ENCODE measurements around the gene PAX1. TPM values are rescaled to one million over a fixed set of nuclear protein-coding genes. Genes with fewer than 3 reads are reported as not detected.

The PAX1 gene
- total and polyA plus RNA-seq, 12 donors, result not detected

DNA sequence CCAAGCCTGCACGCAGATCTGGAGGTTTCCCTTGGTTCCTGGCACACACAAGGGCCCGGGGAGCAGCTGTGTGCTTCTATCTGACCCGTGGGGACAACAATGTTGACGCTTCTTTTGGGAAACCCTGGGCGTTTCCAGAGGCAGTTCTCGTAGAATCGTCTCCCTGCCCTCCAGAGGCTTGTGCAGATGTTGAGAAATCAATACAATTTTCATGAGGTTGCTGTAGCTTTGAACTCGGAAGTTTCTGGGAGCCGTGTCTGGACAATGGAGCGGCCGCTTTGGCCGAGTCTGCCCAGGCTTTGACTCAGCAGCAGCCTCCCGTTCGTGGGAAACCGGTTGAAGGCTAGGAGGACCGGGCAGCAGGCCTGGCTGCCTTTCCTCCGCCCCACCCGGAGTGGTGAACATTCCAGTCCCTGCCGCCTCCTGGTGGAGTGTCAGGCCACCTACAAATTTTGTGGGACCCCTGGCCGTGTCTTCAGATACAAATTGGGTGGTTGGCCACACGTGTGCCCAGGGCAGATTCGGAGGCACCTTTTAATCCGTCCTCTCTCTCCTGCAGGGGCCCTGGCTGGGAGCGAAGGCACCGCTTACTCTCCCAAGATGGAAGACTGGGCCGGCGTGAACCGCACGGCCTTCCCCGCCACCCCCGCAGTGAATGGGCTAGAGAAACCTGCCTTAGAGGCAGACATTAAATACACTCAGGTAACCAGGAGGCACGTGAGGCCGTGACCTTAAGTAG, 2.7 kb downstream of the PAX1 start:
- no peak for DNase-seq
- intact Hi-C loops (cut with DNase I), result no loop called here
- Histone ChIP-seq H3K27ac (no peak overlapping the region), H3K27me3 (peaks cover 77% of the 10 kb centered on the region), H3K4me3 (no peak overlapping the region), H3K4me1 (replicated peaks in 1 of 2) (no peaks in the 10 kb centered on the region), H3K36me3 (replicated peaks in 1 of 2) (no peaks in the 10 kb centered on the region), H3K9me3 (replicated peaks in 1 of 3) (no peaks in the 10 kb centered on the region)
- TF ChIP-seq, protein P1, sequence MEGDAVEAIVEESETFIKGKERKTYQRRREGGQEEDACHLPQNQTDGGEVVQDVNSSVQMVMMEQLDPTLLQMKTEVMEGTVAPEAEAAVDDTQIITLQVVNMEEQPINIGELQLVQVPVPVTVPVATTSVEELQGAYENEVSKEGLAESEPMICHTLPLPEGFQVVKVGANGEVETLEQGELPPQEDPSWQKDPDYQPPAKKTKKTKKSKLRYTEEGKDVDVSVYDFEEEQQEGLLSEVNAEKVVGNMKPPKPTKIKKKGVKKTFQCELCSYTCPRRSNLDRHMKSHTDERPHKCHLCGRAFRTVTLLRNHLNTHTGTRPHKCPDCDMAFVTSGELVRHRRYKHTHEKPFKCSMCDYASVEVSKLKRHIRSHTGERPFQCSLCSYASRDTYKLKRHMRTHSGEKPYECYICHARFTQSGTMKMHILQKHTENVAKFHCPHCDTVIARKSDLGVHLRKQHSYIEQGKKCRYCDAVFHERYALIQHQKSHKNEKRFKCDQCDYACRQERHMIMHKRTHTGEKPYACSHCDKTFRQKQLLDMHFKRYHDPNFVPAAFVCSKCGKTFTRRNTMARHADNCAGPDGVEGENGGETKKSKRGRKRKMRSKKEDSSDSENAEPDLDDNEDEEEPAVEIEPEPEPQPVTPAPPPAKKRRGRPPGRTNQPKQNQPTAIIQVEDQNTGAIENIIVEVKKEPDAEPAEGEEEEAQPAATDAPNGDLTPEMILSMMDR (IDR thresholded peaks at IDR 0.05), result no peak
- TF ChIP-seq POLR2A (IDR thresholded peaks at IDR 0.05), result no peak
- 8 to 11% (median 9%) methylated on average over 17 to 33 of the region's 33 CpGs for WGBS, 4 donors

DNA sequence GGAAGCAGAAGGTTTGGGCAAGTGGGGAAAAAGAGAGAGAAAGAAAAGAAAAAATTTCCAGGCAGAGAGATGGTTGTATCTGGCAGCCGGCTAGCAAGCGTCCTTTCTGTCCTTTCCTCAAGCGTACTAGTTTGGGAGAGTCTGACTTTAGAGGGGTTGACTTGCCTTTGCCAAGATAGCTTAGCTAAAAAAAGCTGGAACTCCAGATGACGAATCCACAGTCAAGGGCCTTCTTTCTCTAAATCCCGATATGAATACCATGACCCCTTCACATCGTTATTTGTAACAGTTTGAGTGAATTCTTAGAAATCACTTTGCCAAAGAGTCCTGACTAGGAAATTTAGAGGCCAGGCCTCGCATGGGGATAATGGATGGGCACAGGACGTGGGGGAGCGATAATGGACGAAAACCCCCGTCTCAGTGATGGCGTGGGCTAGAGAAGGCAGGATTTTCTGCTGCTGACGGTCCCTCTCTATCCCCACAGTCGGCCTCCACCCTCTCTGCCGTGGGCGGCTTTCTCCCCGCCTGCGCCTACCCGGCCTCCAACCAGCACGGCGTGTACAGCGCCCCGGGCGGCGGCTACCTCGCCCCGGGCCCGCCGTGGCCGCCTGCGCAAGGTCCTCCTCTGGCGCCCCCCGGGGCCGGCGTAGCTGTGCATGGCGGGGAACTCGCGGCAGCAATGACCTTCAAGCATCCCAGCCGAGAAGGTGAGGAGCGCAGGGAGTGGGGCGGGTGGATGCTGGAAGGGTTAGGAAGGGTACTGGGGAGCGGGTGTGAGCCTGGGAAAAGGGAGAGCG, 3.5 kb downstream of the PAX1 start:
- WGBS, 4 donors, result 4 to 8% (median 6%) methylated on average over 20 to 43 of the region's 43 CpGs
- intact Hi-C loops (cut with DNase I), result no loop called here
- Histone ChIP-seq H3K36me3 (replicated peaks in 1 of 2) (no peaks in the 10 kb centered on the region), H3K4me1 (replicated peaks in 1 of 2) (no peaks in the 10 kb centered on the region), H3K9me3 (replicated peaks in 1 of 3) (no peaks in the 10 kb centered on the region), H3K4me3 (no peak overlapping the region), H3K27me3 (peaks cover 75% of the 10 kb centered on the region), H3K27ac (no peak overlapping the region)
- TF ChIP-seq, protein P1 (IDR thresholded peaks at IDR 0.05), result no peak
- TF ChIP-seq POLR2A (IDR thresholded peaks at IDR 0.05), result no peak
- DNase-seq, result no peak

DNA sequence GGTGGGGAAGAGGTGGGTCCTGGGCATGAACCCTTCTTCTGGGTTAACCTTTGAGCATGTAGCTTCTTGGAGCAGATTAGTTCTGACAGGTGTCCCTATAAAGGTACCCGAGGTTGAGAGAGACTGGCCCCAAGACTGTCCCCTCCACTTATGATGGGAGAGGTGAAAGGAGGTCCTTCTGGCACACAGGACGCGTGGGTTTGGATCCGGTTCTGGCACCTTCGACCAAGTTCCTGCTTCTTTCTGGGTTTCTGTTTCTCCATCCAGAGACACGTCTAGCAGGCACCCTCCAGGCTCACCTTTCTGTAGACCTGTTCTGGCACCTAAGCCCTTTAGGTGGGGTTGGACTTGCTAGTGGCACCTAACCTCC, 4.1 kb downstream of the PAX1 start:
- intact Hi-C loops (cut with DNase I), result no loop called here
- H3K36me3 ChIP-seq (replicated peaks in 1 of 2), result no peaks in the 10 kb centered on the region
- no peak overlapping the region for H3K27ac ChIP-seq
- no peak for DNase-seq
- H3K4me1 ChIP-seq (replicated peaks in 1 of 2), result no peaks in the 10 kb centered on the region
- no peaks in the 10 kb centered on the region for H3K9me3 ChIP-seq (replicated peaks in 1 of 3)
- no peak for TF ChIP-seq POLR2A (IDR thresholded peaks at IDR 0.05)
- TF ChIP-seq, protein P1 (IDR thresholded peaks at IDR 0.05), result no peak
- no peak overlapping the region for H3K4me3 ChIP-seq
- 3 to 7% (median 6%) methylated on average over 6 of the region's 6 CpGs for WGBS, 4 donors
- H3K27me3 ChIP-seq, result peaks cover 75% of the 10 kb centered on the region

DNA sequence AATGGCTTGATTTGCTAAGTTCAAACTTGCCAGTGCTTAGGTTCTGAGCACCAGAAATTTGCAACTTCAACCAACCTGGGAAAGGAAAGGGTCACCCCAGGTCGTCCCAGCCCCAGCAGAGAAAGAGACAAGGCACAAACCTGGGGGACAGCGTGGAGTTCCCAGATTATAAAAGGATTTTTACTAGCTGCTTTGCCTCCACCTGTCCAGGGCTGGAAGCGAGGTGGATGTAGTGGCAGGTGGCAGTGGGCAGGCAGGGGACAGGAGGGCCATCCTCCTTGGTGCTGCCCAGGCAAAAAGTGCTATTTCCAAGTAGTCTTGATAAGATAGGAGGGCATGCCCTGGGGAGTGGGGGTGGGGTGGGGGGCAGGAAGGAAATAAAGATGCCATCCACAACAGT, 4.9 kb downstream of the PAX1 start:
- no peaks in the 10 kb centered on the region for H3K4me1 ChIP-seq (replicated peaks in 1 of 2)
- WGBS, 4 donors, result 5 to 8% (median 6%) methylated on average over 3 of the region's 3 CpGs
- H3K36me3 ChIP-seq (replicated peaks in 1 of 2), result no peaks in the 10 kb centered on the region
- TF ChIP-seq, protein P1 (IDR thresholded peaks at IDR 0.05), result no peak
- no peak for TF ChIP-seq POLR2A (IDR thresholded peaks at IDR 0.05)
- intact Hi-C loops (cut with DNase I), result loop anchor here in 1 of 2 donors (10.0 kb wide), 2 partner anchors 394 to 534 kb away; no protein-coding TSS in a partner anchor
- no peak overlapping the region for H3K27ac ChIP-seq
- H3K9me3 ChIP-seq (replicated peaks in 1 of 3), result no peaks in the 10 kb centered on the region
- no peak overlapping the region for H3K4me3 ChIP-seq
- H3K27me3 ChIP-seq, result peaks cover 77% of the 10 kb centered on the region
- no peak for DNase-seq

Measured in adrenal gland (tissue), 12 donors.